HG02642 (cell line): ENCODE results near the gene SH3D21.

Experiments used
- ATAC-seq: cut with Tn5 transposase; IDR thresholded peaks from one replicate; pipeline ENCODE4 v1.9.1; 2021; ENCODE audit warnings: mild to moderate bottlenecking; ENCODE audit not compliant: unreplicated experiment, poor library complexity

Gene SH3D21

DNA sequence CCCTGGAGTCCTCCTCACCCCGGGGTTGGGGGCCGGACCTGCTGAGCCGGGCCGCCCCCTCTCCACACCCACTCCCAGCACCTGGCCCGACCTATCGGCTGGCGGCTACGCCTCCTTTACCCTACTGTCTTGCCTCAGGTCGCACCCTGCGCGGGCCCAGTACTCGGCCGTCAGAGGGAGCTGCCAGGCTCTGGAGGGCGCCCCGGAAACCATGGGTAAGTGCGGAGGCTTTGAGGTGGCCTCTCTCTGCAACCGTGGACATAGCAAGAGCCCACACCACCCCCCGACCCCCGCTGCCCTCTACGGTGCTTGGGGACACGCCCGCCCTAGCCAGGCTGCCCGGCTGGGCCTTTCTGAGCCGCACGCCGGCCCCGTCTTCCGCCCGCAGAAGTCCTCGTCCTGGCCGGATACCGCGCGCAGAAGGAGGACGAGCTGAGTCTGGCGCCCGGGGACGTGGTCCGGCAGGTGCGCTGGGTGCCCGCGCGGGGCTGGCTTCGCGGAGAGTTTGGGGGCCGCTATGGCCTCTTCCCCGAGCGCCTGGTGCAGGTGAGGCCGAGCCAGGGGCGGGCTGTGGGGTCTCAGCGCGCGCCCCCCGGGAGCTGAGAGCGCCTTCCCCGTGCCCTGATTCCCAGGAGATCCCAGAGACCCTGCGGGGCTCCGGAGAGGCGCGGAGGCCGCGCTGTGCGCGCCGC, at the start of gene SH3D21:
TSS of gene SH3D21 (plus strand) at position 159 of the 692 bp plus-strand sequence. CDS start at position 212, 53 bp downstream.
- ATAC-seq = peak; percentile 35

DNA sequence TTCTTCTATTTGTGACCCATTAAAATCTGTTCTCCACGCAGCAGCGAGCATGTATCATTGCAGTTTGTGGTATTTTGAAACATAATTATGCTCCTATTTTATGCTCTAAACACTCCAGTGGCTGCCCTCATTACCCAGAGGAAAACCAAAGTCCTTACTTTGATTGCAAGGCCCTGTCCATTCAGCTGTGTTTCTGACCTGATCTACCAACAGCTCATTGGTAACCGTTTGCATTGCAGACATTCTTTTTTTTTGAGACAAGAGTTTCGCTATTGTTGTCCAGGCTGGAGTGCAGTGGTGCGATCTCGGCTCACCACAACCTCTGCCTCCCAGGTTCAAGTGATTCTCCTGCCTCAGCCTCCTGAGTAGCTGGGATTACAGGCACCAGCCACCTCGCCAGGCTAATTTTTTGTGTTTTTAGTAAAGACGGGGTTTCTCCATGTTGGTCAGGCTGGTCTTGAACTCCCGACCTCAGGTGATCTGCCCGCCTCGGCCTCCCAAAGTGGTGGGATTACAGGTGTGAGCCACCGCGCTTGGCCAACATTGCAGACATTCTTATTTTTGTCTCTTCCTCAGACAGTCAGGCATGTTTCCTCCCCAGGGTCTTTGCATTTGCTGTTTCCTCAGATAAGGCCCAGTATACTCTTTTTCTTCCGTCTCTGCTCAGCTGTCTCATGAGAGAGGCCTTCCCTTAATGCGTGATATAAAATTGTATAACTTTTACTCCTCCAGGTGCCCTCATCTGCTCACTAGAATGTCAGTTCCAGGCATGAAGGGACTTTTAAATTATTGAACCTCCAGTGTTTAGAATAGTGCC, 49.4 kb upstream of the SH3D21 start:
- ATAC-seq = no peak

DNA sequence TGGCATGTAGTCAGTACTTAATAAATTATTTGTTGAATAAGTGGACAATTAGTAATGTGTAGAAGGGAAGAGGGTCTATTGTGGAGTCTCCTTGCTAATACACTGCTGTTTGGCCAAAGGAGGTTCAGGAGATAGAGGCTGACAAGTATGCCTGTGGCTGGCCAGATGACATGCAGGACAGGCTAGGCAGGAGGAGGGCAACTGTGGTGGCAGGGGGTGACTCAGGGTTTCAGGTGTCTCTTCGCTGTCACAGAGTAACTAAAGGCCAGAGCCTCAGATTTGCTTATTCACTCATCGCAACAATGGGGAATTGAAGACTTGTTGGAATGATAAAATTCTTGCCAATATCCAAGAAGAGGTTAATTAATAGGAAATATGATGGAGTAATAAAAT, 48.8 kb upstream of the SH3D21 start:
- ATAC-seq = no peak

DNA sequence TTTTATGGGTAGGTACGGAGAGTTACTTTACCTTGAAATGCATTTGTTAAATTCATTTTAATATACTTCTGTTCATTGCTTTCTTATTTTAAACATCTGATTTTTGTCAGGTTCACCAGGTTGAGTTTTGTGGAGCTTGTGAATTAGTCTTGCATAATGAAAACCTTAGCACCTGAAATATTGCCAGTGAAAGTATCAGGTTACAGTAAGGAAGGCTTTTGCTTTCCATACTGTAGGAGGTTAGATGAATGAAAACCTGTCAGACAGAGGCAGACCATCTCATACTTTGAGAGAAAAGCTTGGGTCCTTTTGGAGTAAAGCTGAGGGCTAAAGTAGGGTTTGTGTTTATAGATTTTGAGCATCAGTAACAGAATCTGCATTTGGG, 47.2 kb upstream of the SH3D21 start:
- no peak for ATAC-seq

DNA sequence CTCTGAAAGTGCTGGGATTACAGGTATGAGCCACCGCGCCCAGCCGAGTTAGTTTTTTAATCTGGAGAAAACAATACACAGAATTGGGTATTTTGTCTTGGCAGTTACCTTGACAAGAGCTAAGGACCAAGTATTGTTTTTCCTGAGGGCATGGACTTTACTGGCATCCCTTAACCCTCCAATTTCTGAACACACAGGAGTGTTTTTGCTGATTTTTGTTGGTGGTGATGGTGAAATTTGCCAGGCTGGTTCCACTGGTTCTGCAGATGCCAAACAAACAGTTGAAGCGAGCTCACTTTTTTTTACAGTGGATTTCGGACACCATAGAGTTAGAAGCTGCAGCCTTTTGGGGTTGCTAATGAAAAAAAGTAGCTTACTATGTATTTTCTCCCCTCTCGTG, 37.2 kb upstream of the SH3D21 start:
- ATAC-seq = no peak

DNA sequence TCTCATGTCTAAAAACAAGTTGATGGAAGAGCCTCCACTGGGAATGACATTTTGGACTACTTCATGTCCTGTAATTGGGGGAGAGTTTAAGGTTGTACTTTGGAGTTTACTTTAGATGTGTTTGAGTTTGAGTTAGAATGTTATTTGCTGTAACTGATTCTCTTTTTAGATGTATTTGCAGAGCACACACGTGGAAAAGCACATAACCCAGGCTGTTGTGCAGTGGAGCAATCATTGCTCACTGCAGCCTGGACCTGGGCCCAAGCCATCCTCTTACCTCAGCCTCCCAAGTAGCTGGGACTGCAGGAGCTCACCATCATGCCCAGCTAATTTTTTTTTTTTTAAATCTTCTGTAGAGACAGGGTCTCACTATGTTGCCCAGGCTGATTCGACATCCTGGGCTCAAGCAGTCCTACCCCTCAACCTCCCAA, 36.7 kb upstream of the SH3D21 start:
- no peak for ATAC-seq

DNA sequence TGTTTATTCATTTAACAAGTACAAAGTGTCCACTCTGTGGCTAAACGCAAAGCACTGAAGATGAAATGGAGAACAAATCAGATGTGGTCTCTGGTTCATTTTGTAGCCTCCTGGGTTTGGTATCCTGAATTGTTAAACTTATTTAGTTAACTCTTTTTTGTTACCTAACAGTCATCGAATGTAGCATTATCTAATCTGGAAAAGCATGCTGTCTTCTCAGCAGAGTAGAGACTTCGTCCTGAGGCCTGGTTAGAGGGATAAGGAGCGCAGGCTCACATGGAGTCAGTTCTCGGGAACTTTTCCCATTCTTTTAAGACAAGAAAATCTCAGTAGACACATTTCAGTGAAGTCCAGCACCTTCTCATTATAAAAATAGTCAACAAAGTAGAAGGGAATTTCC, 33.1 kb upstream of the SH3D21 start:
- no peak for ATAC-seq

DNA sequence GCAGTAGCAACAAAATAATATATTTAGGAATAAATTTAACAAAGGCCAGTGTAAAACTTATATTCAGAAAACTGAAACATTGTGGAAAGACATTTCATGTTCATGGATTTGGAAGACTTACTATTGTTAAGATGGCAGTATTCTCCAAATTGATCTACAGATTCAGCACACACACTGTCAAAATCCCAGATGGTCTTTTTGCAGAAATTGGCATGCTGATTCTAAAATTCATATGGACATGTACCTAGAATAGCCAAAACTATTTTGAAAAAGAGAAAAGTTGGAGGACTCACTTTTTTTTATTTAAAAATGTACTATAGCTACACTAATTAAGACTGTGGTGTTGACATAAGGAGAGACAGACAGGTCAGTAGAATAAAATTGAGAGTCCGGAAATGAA, 32.0 kb upstream of the SH3D21 start:
- ATAC-seq = no peak

DNA sequence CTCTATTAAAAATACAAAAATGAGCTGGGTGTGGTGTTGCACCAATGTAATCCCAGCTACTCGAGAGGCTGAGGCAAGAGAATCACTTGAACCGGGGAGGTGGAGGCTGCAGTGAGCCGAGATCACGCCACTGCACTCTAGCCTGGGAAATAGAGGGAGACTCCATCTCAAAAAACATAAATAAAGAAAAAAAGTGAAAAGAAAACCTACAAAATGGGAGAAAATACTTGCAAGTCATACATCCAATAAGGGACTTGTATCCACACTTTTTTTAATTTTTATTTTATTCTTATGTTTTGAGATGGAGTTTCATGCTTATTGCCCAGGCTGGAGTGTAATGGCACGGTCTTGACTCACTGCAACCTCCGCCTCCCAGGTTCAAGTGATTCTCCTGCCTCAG, 29.5 kb upstream of the SH3D21 start:
- no peak for ATAC-seq

DNA sequence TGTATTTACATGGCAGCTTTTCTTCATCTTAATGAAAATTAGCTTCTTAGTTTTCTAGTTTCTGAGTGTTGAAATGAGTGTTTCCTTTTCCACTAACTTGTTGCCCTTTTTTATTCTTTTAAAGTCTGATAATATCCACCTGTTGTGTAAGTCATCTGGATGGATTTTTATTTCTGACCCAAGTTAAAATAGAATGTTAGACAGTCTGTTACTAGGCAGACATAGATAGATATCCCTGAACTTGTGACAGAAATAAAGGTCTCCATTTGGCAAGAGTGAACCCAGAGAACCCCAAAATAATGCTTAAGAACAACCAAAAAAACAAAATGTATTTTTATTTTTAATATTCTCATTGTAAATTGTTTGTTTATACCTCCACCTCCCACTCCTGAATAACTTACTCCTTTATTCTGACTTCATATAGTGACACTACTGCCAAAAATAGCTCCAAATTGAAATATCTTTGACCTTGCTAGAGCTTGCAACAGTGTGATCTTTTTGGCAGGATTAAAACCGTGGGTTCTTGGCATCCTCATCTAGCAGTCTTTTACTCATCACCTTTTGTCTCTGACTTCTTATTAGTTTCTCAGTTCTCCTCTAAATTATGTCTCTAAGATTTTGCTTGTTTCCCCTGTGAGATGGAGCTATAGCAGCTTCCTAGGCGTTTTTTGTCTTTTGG, 26.9 kb upstream of the SH3D21 start:
- no peak for ATAC-seq

DNA sequence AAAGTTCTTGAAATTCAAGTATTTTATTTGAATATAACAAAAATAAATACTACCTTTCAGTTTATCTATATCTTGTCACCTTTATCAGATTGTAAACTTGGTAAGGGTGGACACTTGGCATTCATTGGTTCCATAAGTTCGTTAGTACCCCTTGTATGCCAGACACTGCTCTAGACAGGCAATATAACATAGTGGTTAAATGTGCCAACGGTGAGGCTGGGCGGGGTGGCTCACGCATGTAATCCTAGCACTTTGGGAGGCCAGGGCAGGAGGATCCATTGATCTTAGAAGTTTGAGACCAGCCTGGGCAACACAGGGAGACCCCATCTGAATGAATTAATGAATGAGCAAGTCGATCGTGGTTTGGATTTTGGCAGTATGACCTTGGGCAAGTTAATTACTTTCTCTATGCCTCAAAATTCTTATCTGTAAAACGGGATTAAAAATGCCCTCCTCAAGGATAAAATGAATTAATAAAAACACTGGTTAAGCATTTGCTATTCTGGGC, 26.3 kb upstream of the SH3D21 start:
- no peak for ATAC-seq

DNA sequence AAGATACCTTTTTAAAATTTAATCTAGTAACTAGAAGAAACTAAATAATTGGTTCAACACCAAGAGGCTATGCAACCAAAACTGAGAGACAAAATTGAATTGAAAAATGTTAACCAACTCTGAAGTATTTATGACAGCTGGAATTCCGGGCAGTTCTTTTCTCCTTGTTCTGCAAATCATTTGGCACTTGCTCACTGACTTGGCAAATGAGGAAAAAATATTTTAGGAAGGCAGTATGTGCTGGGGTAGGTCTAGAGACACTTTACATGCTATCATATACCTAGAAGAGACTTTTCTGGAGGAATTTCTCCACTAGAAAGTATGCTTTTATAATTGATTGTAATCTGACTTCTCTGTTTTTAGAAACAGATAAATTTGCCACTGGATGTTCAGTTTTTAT, 22.1 kb upstream of the SH3D21 start:
- ATAC-seq = no peak

DNA sequence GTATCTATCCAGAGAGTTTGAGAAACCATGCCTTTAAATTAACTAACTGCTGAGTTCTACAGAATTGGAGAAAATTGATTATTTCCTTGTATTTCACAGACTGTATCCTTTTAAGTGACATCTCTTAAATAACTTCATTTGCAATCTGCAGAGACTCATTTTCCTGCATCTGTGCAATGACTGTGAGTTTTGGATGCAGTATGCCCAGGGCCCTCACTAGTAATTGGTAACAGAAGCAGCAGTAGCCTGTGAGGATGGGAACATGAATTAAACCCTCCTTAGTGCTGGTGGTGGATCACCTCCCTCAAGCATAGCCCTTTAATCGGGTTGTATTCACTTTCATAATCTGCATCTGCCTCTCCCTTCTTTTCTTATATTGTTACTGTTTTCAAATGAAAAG, 21.7 kb upstream of the SH3D21 start:
- no peak for ATAC-seq

DNA sequence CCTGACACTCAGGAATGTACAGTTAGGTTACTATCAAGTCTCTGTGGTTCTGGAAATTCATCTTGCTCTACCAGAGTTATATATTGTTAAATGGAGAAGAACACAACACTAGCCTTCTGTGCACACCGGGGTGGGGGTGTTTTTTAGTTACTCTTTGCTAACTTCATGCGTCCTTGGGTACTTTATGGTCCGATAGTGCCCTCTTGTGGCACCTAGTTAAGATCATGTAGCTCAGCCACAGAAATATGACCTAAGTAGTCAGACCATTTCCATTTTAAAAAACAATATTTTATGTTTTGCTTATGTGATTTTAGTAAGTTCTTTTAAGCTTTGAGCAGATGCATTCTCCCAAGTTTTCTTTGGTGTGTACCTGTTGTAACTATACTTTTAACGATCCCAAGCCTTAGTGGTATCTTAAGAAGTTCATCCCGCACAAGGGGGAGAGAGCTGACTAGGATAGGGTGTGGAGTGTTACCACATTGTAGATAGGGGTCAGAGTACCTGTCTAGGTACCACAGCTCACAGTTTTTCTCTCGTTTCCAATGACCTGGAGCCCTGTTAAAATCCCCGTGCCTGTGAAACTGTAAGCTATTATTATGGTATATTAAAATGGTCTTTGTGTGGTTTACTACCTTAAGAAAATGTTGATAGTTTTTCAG, 20.6 kb upstream of the SH3D21 start:
- no peak for ATAC-seq

DNA sequence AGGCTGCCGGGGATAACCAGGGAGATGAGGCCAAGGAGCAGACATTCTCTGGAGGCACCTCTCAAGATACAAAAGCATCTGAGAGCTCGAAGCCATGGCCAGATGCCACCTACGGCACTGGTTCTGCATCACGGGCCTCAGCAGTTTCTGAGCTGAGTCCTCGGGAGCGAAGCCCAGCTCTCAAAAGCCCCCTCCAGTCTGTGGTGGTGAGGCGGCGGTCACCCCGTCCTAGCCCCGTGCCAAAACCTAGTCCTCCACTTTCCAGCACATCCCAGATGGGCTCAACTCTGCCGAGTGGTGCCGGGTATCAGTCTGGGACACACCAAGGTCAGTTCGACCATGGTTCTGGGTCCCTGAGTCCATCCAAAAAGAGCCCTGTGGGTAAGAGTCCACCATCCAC, 19.4 kb upstream of the SH3D21 start:
- ATAC-seq = no peak

DNA sequence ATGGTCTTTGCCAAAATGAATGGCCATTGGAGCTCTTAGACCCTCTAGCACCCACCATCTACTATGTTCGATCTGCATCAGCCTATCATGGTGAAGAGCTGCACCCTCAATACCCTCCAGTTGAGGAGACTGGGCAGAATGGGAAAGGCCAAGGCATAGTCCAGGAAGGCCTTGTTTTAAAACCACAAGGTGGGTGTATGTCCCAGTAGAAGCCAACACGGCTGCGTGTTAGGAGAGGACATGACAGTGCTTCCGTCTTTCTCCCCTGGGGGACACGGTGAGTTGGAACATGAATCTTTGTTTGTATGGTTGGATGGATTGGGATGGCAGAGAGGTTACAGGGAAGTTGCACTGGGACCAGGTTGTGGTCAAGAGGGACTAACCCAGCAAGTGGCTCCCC, 18.6 kb upstream of the SH3D21 start:
- ATAC-seq = no peak

DNA sequence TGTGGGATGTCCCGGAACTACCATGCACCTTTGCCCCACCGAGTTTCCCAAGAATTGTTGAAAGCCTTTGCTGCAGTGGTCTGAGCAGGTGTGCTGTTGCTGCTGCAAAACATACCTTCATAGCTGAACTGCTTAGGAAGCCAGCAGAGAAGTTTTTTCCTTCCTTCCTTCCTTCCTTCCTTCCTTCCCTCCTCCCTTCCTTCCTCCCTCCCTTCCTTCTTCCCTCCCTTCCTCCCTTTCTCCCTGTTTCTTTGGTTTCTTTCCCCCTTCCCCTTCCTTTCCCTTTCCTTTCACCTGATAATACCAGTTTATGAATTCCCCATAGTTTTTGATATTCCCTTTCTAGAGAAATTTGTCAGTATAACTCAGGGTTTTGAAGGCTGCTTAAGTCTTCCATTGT, 10.8 kb upstream of the SH3D21 start:
- ATAC-seq = no peak

DNA sequence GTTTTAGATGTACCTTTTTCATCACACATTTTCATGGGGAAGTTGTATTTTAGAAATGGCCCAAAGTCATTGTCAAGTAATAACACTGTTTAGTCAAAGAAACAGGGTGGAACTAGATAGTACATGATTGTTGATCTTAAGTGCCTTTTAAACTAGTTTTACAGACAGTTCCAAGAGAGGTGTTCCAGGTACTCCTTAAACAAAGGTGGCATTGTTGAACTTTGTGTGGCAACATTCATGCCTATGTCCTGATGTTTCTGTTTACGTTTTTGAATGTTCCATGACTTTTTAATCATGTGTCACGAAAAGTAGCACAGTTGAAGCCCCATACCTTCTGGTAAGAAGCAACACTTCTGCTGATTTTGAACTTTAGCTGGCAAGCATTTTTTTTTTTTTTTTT, 9.1 kb upstream of the SH3D21 start:
- ATAC-seq = no peak

DNA sequence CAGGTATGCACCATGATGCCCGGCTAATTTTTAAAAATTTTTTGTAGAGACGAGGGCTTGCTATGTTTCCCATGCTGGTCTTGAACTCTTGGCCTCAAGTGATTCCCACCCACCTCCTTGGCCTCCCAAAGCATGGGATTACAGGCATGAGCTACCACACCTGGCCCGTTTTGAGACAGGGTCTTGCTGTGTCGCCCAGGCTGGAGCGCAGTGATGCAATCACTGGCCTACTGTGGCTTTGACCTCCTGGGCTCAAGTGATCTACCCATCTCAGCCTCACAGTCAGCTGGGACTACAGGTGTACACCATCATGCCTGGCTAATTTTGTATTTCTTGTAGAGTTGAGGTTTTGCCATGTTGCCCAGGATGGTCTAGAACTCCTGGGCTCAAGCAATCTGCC, 7.5 kb upstream of the SH3D21 start:
- no peak for ATAC-seq

DNA sequence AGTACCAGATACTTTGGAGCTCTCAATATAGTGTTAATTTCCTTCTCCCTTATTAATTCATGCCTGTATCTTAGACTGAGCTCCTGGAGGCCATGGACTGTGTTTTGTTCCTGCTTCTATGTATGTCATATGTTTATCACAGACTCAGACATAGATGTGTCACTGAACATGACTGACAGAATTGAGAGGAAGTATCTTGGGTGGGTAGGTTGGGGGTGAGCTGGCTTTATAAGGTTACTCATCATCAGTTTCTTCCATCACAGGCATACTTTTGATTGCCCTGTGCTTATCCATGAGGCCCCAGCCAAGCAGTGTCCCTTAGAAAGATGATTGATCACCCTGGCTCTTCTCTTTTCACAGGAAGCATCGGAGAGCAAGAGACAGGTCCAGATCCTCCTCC, 5.6 kb upstream of the SH3D21 start:
- no peak for ATAC-seq

DNA sequence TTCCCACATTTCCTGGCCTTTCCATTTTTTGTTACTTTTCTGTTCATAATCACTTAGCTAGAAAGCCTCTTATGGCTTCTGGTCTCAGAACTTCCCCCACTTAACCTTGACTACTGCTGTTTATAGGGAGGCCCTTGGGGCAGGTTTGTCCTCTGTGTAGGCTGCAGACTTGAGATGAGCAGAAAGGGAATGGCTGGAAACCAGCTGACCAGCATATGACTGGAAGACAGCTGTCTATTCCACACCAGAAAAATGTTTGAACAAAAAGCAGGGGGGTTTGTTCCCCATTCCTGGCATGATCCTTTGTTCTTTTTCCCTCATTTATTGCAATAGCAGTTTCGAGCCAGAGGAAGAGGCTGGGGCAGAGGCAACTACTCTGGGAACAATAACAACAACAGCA, 4.9 kb upstream of the SH3D21 start:
- ATAC-seq = no peak
